K562 (cell line): ENCODE data around the gene RASAL1. TPM values are rescaled to one million over a fixed set of nuclear protein-coding genes. Genes with fewer than 3 reads are reported as not detected.

ENCODE experiments used
- ATAC-seq: fragments of 200-7000 bp; cut with Tn5 transposase; 3 replicates; pipeline ENCODE4 v1.9.1; 2020; ENCODE audit warnings: moderate library complexity
- BruUV-seq: library from RNA; stranded (reverse); fragments of 400-500 nt; replicated peaks from 2 replicates; lab custom pipeline; 2021; lab: Mats Ljungman, UMichigan
- CTCF ChIA-PET: fragments of 300-600 bp; formaldehyde crosslinking; extraction: SDS; loops from one replicate; lab custom pipeline; 2021; ENCODE audit warnings: low intra/inter-chr PET ratio; lab: Yijun Ruan, JAX
- POLR2A ChIA-PET: fragments of 300-600, 350-650 bp; sonication (Branson Sonifier 250); formaldehyde crosslinking; extraction: SDS; loops from one replicate; lab custom pipeline; 2021; ENCODE audit warnings: antibody characterized with exemption, inconsistent platforms; lab: Yijun Ruan, JAX
- DNase-seq, 4 experiments: peaks; one replicate each; pipeline versions ENCODE4 v3.0.0 to v3.0.0-alpha.2; 2011 to 2018; ENCODE audit warnings: low spot score in 3 of 4, mixed read lengths in 3 of 4; ENCODE audit errors: extremely low read depth in 1 of 4
- FAIRE-seq: peaks from 2 replicates; lab custom pipeline; 2011; peaks lifted over from hg19 to GRCh38; lab: Jason Lieb, UNC
- H2AFZ ChIP-seq: 2 replicates; pipeline ENCODE4 v1.6.0; 2011; ENCODE audit warnings: low read depth, low read length, control low read depth, inconsistent platforms
- H3K27ac ChIP-seq: fragments of 200-600 bp; 3 replicates; pipeline ENCODE4 v1.8.0; 2011; ENCODE audit warnings: low read depth, mild to moderate bottlenecking, control low read depth, inconsistent platforms, low read length, moderate library complexity, mixed read lengths; ENCODE audit errors: extremely low read depth
- H3K27me3 ChIP-seq, 2 experiments: fragments of 300-600 bp in 1 of 2; 2 replicates in 1 of 2; 3 replicates in 1 of 2; pipeline versions ENCODE4 v1.6.0 to v1.8.0; 2011; ENCODE audit warnings: inconsistent platforms in 2 of 2, low read length in 2 of 2, mild to moderate bottlenecking in 1 of 2, mixed read lengths in 1 of 2, moderate library complexity in 1 of 2; ENCODE audit not compliant: control insufficient read depth in 2 of 2, insufficient read depth in 2 of 2
- H3K36me3 ChIP-seq: fragments of 300-600 bp; 3 replicates; pipeline ENCODE4 v1.8.0; 2011; ENCODE audit warnings: mild to moderate bottlenecking, low read length, inconsistent platforms; ENCODE audit not compliant: control insufficient read depth, insufficient read depth
- H3K4me1 ChIP-seq, 2 experiments: fragments of 200-600 bp in 1 of 2; replicated peaks in 1 of 2; 2 replicates in 1 of 2; 3 replicates in 1 of 2; pipeline versions ENCODE4 v1.5.1 to v1.8.0; 2011; ENCODE audit warnings: inconsistent platforms in 2 of 2, low read length in 2 of 2, mild to moderate bottlenecking in 1 of 2, mixed read lengths in 1 of 2, moderate library complexity in 1 of 2; ENCODE audit not compliant: control insufficient read depth in 2 of 2, insufficient read depth in 2 of 2
- H3K4me2 ChIP-seq: 2 replicates; pipeline ENCODE4 v1.6.1; 2011; ENCODE audit warnings: low read length, control low read depth, inconsistent platforms, mixed read lengths; ENCODE audit not compliant: insufficient read depth
- H3K4me3 ChIP-seq: fragments of 200-600 bp; sonication (generic), shearing (Covaris generic); 2 replicates; pipeline ENCODE4 v1.5.1; 2016; ENCODE audit warnings: control low read depth, inconsistent platforms
- H3K79me2 ChIP-seq: fragments of 200-600 bp; 3 replicates; pipeline ENCODE4 v1.8.0; 2011; ENCODE audit warnings: low read length, inconsistent platforms; ENCODE audit not compliant: control insufficient read depth, insufficient read depth
- H3K9ac ChIP-seq, 2 experiments: 2 replicates each; pipeline versions ENCODE4 v1.6.0 to v1.6.1; 2011; ENCODE audit warnings: low read depth in 2 of 2, low read length in 2 of 2, control low read depth in 1 of 2, inconsistent platforms in 1 of 2, mild to moderate bottlenecking in 1 of 2, mixed read lengths in 1 of 2; ENCODE audit not compliant: insufficient read depth in 1 of 2
- H3K9me1 ChIP-seq: one replicate; pipeline ENCODE4 v1.6.0; 2011; ENCODE audit warnings: inconsistent platforms, mild to moderate bottlenecking, low read length, moderate library complexity; ENCODE audit not compliant: control insufficient read depth, insufficient read depth
- H3K9me3 ChIP-seq: replicated peaks from 2 replicates; pipeline ENCODE4 v1.5.1; 2011; ENCODE audit warnings: low read depth, low read length, inconsistent platforms; ENCODE audit not compliant: control insufficient read depth, insufficient read depth
- H4K20me1 ChIP-seq: replicated peaks from 2 replicates; pipeline ENCODE4 v1.6.1; 2011; ENCODE audit warnings: low read length, inconsistent platforms, mixed read lengths; ENCODE audit not compliant: control insufficient read depth, insufficient read depth
- CHD4 ChIP-seq: fragments of 200-600 bp; sonication (generic); IDR thresholded peaks from 3 replicates; pipeline ENCODE4 v1.6.1; 2012; ENCODE audit warnings: low read depth, mild to moderate bottlenecking, mixed read lengths, low read length, inconsistent platforms; ENCODE audit not compliant: insufficient read depth, insufficient replicate concordance, poor library complexity, severe bottlenecking
- KDM1A ChIP-seq, 2 experiments: fragments of 450-650 bp; IDR thresholded peaks; 2 replicates each; pipeline ENCODE4 v1.6.1; 2016; ENCODE audit warnings: mild to moderate bottlenecking in 2 of 2
- LARP7 ChIP-seq: fragments of 450-650 bp; IDR thresholded peaks from 2 replicates; pipeline ENCODE4 v1.6.1; 2016
- MIER1 ChIP-seq: fragments of 450-650 bp; IDR thresholded peaks from 2 replicates; pipeline ENCODE4 v1.6.1; 2016; ENCODE audit warnings: antibody characterized with exemption, mild to moderate bottlenecking, low read depth
- MYC ChIP-seq, 2 experiments: fragments of 250-450 bp in 1 of 2; sonication (Bioruptor Pico) in 1 of 2; IDR thresholded peaks; 2 replicates each; pipeline versions ENCODE4 v1.5.1 to v1.6.1; 2012 to 2021; ENCODE audit warnings: low read depth in 2 of 2, borderline replicate concordance in 1 of 2, improper control_type of control experiment in 1 of 2, low read length in 1 of 2, mild to moderate bottlenecking in 1 of 2, moderate library complexity in 1 of 2
- NCOA1 ChIP-seq: fragments of 450-650 bp; IDR thresholded peaks from 2 replicates; pipeline ENCODE4 v1.6.1; 2016; ENCODE audit warnings: low read depth
- RBM25 ChIP-seq: fragments of 200-400 bp; formaldehyde crosslinking; IDR thresholded peaks from 2 replicates; pipeline ENCODE4 v1.6.1; 2018; ENCODE audit warnings: low read length, low read depth, moderate library complexity; ENCODE audit not compliant: severe bottlenecking
- TAF15 ChIP-seq: fragments of 200-400 bp; formaldehyde crosslinking; IDR thresholded peaks from 2 replicates; pipeline ENCODE4 v1.6.1; 2017; ENCODE audit warnings: mild to moderate bottlenecking, low read depth, low read length, moderate library complexity
- TGIF2 ChIP-seq: sonication (generic); formaldehyde crosslinking; IDR thresholded peaks from 2 replicates; pipeline ENCODE4 v1.8.1; 2022; ENCODE audit warnings: mild to moderate bottlenecking, missing genetic modification reagents, moderate library complexity
- ZNF175 ChIP-seq: fragments of 200-800 bp; sonication (Bioruptor generic); IDR thresholded peaks from 2 replicates; pipeline ENCODE4 v1.6.1; 2016; ENCODE audit warnings: low read depth, mild to moderate bottlenecking, missing genetic modification characterization, missing compliant biosample characterization
- WGBS: fragments of 100-300 bp; shearing (Covaris generic); methylation state at CpG from one replicate; pipeline ENCODE4 v1.1.6; 2016; ENCODE audit warnings: low coverage, mixed read lengths; ENCODE audit not compliant: insufficient coverage; ENCODE audit errors: missing lambda C conversion rate; 5-methylcytosine and 5-hydroxymethylcytosine counted together
- in situ Hi-C: fragments of 300-500 bp; cut with MboI; formaldehyde crosslinking; loops from 4 replicates; pipeline ENCODE4 v1.15.0; 2018; ENCODE audit warnings: inconsistent platforms, mixed read lengths
- intact Hi-C: fragments of 100-400 bp; cut with micrococcal nuclease; formaldehyde crosslinking; loops from 2 replicates; pipeline ENCODE4 v1.14.2; 2022
- polyA plus RNA-seq, 8 experiments: library from polyadenylated mRNA; depleted of rRNA in 4 of 8; stranded (reverse) in 5 of 8; unstranded in 3 of 8; fragments of >200 nt; fragmentation: Nextera tagmentation in 2 of 8; fragmentation: Illumina TruSeq in 1 of 8; extraction: Ambion mirVana in 2 of 8; extraction: Trizol in 1 of 8; gene quantifications; 2 replicates each; pipeline versions ENCODE4 v1.2.1 to v1.2.3, GENCODE V29; 2011 to 2014; ENCODE audit warnings: inconsistent platforms in 1 of 8, missing spikeins in 1 of 8
- total RNA-seq, 7 experiments: library from RNA; depleted of rRNA in 6 of 7; stranded (reverse); fragments of >200 nt in 6 of 7; fragmentation: Illumina TruSeq in 2 of 7; extraction: Trizol in 2 of 7; gene quantifications; 2 replicates each; pipeline versions ENCODE4 v1.2.1 to v1.2.3, GENCODE V29; 2011 to 2021; ENCODE audit warnings: low replicate concordance in 1 of 7
- TF ChIP-seq, protein P1 (sequence below): sonication (generic); formaldehyde crosslinking; IDR thresholded peaks from 2 replicates; pipeline ENCODE4 v1.8.0; 2022; ENCODE audit warnings: mild to moderate bottlenecking, missing genetic modification reagents
- TF ChIP-seq, protein P2 (sequence below): fragments of 250-450 bp; sonication (Bioruptor Pico); IDR thresholded peaks from 2 replicates; pipeline ENCODE4 v1.8.0; 2022; ENCODE audit warnings: inconsistent platforms, mild to moderate bottlenecking, moderate library complexity, borderline replicate concordance
- TF ChIP-seq, protein P3 (sequence below): fragments of 450-650 bp; formaldehyde crosslinking; IDR thresholded peaks from 2 replicates; pipeline ENCODE4 v1.4.0; 2022; ENCODE audit warnings: missing genetic modification characterization
- TF ChIP-seq, protein P4 (sequence below): IDR thresholded peaks from 2 replicates; pipeline ENCODE4 v1.6.1; 2014; ENCODE audit warnings: antibody characterized with exemption

Gene RASAL1
- total and polyA plus RNA-seq, 9 of the 15 experiments (the other 6 are each of a cell fraction or from before 2014, with no cell fraction given) = 0.06 to 0.16 (median 0.14) TPM; not detected in 6

DNA sequence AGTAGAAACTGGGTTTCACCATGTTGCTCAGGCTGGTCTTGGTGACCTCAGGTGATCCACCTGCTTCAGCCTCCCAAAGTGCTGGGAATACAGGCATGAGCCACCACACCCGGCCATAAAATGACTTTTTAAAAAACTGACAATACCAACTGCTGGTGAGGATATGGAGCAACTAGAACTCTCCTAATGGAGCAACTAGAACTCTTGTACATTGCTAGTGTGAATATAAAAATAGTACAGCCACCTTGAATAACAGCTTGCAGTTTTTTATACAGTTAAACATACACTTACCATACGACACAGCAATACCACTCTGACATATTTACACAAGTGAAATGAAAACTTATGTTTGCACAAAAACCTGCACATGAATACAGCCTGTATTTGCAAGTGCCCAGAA, 11.4 kb upstream of the RASAL1 start:
- no peak for ATAC-seq
- no TSS peak for BruUV-seq
- DNase-seq = no peak
- WGBS = 3% methylated on average over 2 of the region's 2 CpGs
- no peak overlapping the region for H3K9ac ChIP-seq
- intact Hi-C loops (no loop called here), in situ Hi-C loops (no loop called here)
- peaks cover 0 to 10% of the 10 kb centered on the region in 2 experiments; a peak in 3 of 5 replicates for H3K4me1 ChIP-seq
- CTCF ChIA-PET = no interaction called here
- peaks cover 3% of the 10 kb centered on the region for H3K9me1 ChIP-seq
- H3K27ac ChIP-seq = no peak overlapping the region
- no peak overlapping the region for H2AFZ ChIP-seq
- no peak overlapping the region for H3K4me2 ChIP-seq
- peaks cover under 1% of the 10 kb centered on the region; the same call in 1 of the 2 replicates for H4K20me1 ChIP-seq
- POLR2A ChIA-PET = interaction anchor here (0.7 kb wide), 1 partner anchor 20 kb away, joined by 3 read pairs; no protein-coding TSS in a partner anchor
- TF ChIP-seq NCOA1 (no peak), RBM25 (no peak), KDM1A (IDR thresholded peaks at IDR 0.05) (no peak), TAF15 (no peak), LARP7 (no peak), CHD4 (no peak), ZNF175 (CRISPR knock-in tag) (no peak), TGIF2 (CRISPR knock-in tag) (no peak), MYC (IDR thresholded peaks at IDR 0.05; ENCODE audit: low read depth, low read length) (no peak), MYC (CRISPR knock-in tag; IDR thresholded peaks at IDR 0.05; ENCODE audit: borderline replicate concordance, low read depth) (no peak), MIER1 (no peak)
- TF ChIP-seq, protein P1, sequence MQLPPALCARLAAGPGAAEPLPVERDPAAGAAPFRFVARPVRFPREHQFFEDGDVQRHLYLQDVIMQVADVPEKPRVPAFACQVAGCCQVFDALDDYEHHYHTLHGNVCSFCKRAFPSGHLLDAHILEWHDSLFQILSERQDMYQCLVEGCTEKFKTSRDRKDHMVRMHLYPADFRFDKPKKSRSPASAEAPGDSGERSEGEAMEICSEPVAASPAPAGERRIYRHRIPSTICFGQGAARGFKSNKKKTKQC = no peak
- TF ChIP-seq, protein P2, sequence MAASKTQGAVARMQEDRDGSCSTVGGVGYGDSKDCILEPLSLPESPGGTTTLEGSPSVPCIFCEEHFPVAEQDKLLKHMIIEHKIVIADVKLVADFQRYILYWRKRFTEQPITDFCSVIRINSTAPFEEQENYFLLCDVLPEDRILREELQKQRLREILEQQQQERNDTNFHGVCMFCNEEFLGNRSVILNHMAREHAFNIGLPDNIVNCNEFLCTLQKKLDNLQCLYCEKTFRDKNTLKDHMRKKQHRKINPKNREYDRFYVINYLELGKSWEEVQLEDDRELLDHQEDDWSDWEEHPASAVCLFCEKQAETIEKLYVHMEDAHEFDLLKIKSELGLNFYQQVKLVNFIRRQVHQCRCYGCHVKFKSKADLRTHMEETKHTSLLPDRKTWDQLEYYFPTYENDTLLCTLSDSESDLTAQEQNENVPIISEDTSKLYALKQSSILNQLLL (CRISPR knock-in tag) = no peak
- TF ChIP-seq, protein P3, sequence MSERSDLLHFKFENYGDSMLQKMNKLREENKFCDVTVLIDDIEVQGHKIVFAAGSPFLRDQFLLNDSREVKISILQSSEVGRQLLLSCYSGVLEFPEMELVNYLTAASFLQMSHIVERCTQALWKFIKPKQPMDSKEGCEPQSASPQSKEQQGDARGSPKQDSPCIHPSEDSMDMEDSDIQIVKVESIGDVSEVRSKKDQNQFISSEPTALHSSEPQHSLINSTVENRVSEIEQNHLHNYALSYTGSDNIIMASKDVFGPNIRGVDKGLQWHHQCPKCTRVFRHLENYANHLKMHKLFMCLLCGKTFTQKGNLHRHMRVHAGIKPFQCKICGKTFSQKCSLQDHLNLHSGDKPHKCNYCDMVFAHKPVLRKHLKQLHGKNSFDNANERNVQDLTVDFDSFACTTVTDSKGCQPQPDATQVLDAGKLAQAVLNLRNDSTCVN (CRISPR knock-in tag) = no peak
- TF ChIP-seq, protein P4, sequence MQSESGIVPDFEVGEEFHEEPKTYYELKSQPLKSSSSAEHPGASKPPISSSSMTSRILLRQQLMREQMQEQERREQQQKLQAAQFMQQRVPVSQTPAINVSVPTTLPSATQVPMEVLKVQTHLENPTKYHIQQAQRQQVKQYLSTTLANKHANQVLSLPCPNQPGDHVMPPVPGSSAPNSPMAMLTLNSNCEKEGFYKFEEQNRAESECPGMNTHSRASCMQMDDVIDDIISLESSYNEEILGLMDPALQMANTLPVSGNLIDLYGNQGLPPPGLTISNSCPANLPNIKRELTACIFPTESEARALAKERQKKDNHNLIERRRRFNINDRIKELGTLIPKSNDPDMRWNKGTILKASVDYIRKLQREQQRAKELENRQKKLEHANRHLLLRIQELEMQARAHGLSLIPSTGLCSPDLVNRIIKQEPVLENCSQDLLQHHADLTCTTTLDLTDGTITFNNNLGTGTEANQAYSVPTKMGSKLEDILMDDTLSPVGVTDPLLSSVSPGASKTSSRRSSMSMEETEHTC = no peak
- H3K27me3 ChIP-seq = peaks cover 14 to 15% of the 10 kb centered on the region in 2 experiments
- no peak for FAIRE-seq
- no peak overlapping the region for H3K4me3 ChIP-seq
- no peaks in the 10 kb centered on the region for H3K79me2 ChIP-seq
- H3K9me3 ChIP-seq = no peaks in the 10 kb centered on the region
- H3K36me3 ChIP-seq = no peaks in the 10 kb centered on the region
